ENCODE measurements around the gene ELFN2.

The ELFN2 gene

DNA sequence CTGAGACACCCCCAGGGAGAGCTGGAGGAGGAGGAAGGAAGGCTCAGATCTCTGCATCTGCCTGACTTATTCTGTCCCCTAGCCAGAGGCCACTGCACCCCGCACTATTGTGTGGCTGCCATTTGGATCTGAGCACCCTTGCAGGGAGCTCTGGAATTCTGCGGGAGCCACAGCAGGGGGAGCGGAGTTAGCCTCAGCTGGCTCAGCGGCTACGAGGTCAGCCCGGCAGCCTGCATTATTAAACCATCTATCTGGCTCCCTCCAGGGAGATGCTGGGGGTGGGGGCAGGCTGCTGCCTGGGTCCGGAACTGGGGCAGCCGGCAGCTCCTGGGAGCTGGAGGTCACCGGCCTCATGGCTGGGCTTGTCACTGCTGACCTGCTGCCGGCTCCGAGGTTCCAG lies 6.5 kb upstream of the ELFN2 start:
- ChIA-PET POLR2A (no interaction called here), CTCF (interaction anchor here (0.6 to 1.1 kb wide), 2 partner anchors 10 to 24 kb away, joined by 3 to 5 read pairs; no protein-coding TSS in a partner anchor)
- Histone ChIP-seq H3K4me1 (ENCODE audit: control insufficient read depth, insufficient read depth, low read length) (no peaks in the 10 kb centered on the region), H3K36me3 (ENCODE audit: control insufficient read depth in 2 of 2, insufficient read depth in 1 of 2, low read length in 2 of 2) (no peaks in the 10 kb centered on the region), H3K27ac (ENCODE audit: extremely low read depth, low read depth, low read length) (no peak overlapping the region), H3K4me3 (ENCODE audit: low read depth, low read length) (no peak overlapping the region), H3K9me3 (ENCODE audit: control insufficient read depth, insufficient read depth, low read depth, low read length) (no peaks in the 10 kb centered on the region)
- peak; percentile 45 for TF ChIP-seq ZIC2 (tag by site-specific recombination; IDR thresholded peaks at IDR 0.05)
- no peak for TF ChIP-seq SCRT1 (tag by site-specific recombination; IDR thresholded peaks at IDR 0.05; ENCODE audit: borderline replicate concordance)
- no peak for TF ChIP-seq WT1 (tag by site-specific recombination; IDR thresholded peaks at IDR 0.05)

- no peak overlapping the region for H3K27ac ChIP-seq (ENCODE audit: extremely low read depth, low read depth, low read length)
These were observed 5.4 kb upstream of the ELFN2 start for GRCh38 chr22:37432708-37433054.

GRCh38 chr22:37431801-37432707 lies 4.8 kb upstream of the ELFN2 start:
- no peak overlapping the region for H3K4me3 ChIP-seq (ENCODE audit: low read depth, low read length)
- no peaks in the 10 kb centered on the region for H3K4me1 ChIP-seq (ENCODE audit: control insufficient read depth, insufficient read depth, low read length)
- peak overlapping the region; percentile 10 for H3K27ac ChIP-seq (ENCODE audit: extremely low read depth, low read depth, low read length)
- H3K36me3 ChIP-seq (ENCODE audit: control insufficient read depth in 2 of 2, insufficient read depth in 1 of 2, low read length in 2 of 2) = no peaks in the 10 kb centered on the region
- ChIA-PET CTCF (interaction anchor here (0.6 to 5.4 kb wide), 9 partner anchors 10 to 426 kb away, joined by 3 to 59 read pairs (median 7); no protein-coding TSS in a partner anchor), POLR2A (interaction anchor here (0.6 to 1.7 kb wide), 8 partner anchors 10 to 1062 kb away, joined by 3 to 16 read pairs (median 4); no protein-coding TSS in a partner anchor)
- no peaks in the 10 kb centered on the region for H3K9me3 ChIP-seq (ENCODE audit: control insufficient read depth, insufficient read depth, low read depth, low read length)
- TF ChIP-seq ZNF521 (tag by site-specific recombination; IDR thresholded peaks at IDR 0.05) (no peak), ZNF48 (tag by site-specific recombination; IDR thresholded peaks at IDR 0.05) (no peak), HOXA7 (CRISPR knock-in tag; IDR thresholded peaks at IDR 0.05; ENCODE audit: borderline replicate concordance) (no peak), ZFP69B (tag by site-specific recombination; IDR thresholded peaks at IDR 0.05) (peak; percentile 86), ZNF114 (tag by site-specific recombination; IDR thresholded peaks at IDR 0.05) (no peak), ELK4 (IDR thresholded peaks at IDR 0.05; ENCODE audit: borderline replicate concordance, low read depth, low read length) (no peak), ZBTB21 (tag by site-specific recombination; IDR thresholded peaks at IDR 0.05) (peak; percentile 91)
- TF ChIP-seq, protein P1, sequence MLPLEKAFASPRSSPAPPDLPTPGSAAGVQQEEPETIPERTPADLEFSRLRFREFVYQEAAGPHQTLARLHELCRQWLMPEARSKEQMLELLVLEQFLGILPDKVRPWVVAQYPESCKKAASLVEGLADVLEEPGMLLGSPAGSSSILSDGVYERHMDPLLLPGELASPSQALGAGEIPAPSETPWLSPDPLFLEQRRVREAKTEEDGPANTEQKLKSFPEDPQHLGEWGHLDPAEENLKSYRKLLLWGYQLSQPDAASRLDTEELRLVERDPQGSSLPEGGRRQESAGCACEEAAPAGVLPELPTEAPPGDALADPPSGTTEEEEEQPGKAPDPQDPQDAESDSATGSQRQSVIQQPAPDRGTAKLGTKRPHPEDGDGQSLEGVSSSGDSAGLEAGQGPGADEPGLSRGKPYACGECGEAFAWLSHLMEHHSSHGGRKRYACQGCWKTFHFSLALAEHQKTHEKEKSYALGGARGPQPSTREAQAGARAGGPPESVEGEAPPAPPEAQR (tag by site-specific recombination; IDR thresholded peaks at IDR 0.05) = no peak
- TF ChIP-seq, protein P2, sequence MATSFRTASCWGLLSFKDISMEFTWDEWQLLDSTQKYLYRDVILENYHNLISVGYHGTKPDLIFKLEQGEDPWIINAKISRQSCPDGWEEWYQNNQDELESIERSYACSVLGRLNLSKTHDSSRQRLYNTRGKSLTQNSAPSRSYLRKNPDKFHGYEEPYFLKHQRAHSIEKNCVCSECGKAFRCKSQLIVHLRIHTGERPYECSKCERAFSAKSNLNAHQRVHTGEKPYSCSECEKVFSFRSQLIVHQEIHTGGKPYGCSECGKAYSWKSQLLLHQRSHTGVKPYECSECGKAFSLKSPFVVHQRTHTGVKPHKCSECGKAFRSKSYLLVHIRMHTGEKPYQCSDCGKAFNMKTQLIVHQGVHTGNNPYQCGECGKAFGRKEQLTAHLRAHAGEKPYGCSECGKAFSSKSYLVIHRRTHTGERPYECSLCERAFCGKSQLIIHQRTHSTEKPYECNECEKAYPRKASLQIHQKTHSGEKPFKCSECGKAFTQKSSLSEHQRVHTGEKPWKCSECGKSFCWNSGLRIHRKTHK (tag by site-specific recombination; IDR thresholded peaks at IDR 0.05) = 0 out of 2 replicates have a peak, but pooled peaks have one; percentile 34

More at GRCh38 chr22:37432708-37433054, 5.4 kb upstream of the ELFN2 start:
- Histone ChIP-seq H3K9me3 (ENCODE audit: control insufficient read depth, insufficient read depth, low read depth, low read length) (no peaks in the 10 kb centered on the region), H3K4me3 (ENCODE audit: low read depth, low read length) (no peak overlapping the region), H3K36me3 (ENCODE audit: control insufficient read depth in 2 of 2, insufficient read depth in 1 of 2, low read length in 2 of 2) (no peaks in the 10 kb centered on the region), H3K4me1 (ENCODE audit: control insufficient read depth, insufficient read depth, low read length) (no peaks in the 10 kb centered on the region)
- no peak for TF ChIP-seq GFI1B (tag by site-specific recombination; IDR thresholded peaks at IDR 0.05)
- no peak for TF ChIP-seq ZNF10 (tag by site-specific recombination; IDR thresholded peaks at IDR 0.05)
- TF ChIP-seq HOXC10 (CRISPR knock-in tag; IDR thresholded peaks at IDR 0.05) = no peak
- peak; percentile 97 for TF ChIP-seq SETDB1 (IDR thresholded peaks at IDR 0.05; ENCODE audit: insufficient read length, low read length)
- no peak for TF ChIP-seq ZNF311 (tag by site-specific recombination; IDR thresholded peaks at IDR 0.05; ENCODE audit: borderline replicate concordance)
- no peak for TF ChIP-seq ZBTB8A (tag by site-specific recombination; IDR thresholded peaks at IDR 0.05)
- no peak for TF ChIP-seq ZNF692 (tag by site-specific recombination; IDR thresholded peaks at IDR 0.05)
- TF ChIP-seq ZSCAN5A (tag by site-specific recombination; IDR thresholded peaks at IDR 0.05) = no peak
- no peak for TF ChIP-seq ZNF514 (tag by site-specific recombination; IDR thresholded peaks at IDR 0.05)
- no peak for TF ChIP-seq ZNF701 (tag by site-specific recombination; IDR thresholded peaks at IDR 0.05)
- 0 out of 2 replicates have a peak, but pooled peaks have one; percentile 5 for TF ChIP-seq ZNF184 (tag by site-specific recombination; IDR thresholded peaks at IDR 0.05)
- TF ChIP-seq ZSCAN16 (tag by site-specific recombination; IDR thresholded peaks at IDR 0.05) = no peak
- TF ChIP-seq YY1 (tag by site-specific recombination; IDR thresholded peaks at IDR 0.05) = no peak
- no peak for TF ChIP-seq ZNF660 (tag by site-specific recombination; IDR thresholded peaks at IDR 0.05)
- TF ChIP-seq ZNF423 (tag by site-specific recombination; IDR thresholded peaks at IDR 0.05) = no peak
- 0 out of 2 replicates have a peak, but pooled peaks have one; percentile 1 for TF ChIP-seq RBAK (tag by site-specific recombination; IDR thresholded peaks at IDR 0.05)
- TF ChIP-seq ZNF837 (tag by site-specific recombination; IDR thresholded peaks at IDR 0.05) = no peak
- TF ChIP-seq MEIS1 (CRISPR knock-in tag; IDR thresholded peaks at IDR 0.05; ENCODE audit: borderline replicate concordance) = no peak
- no peak for TF ChIP-seq GLI2 (tag by site-specific recombination; IDR thresholded peaks at IDR 0.05; ENCODE audit: borderline replicate concordance, low read depth)
- TF ChIP-seq ZNF530 (tag by site-specific recombination; IDR thresholded peaks at IDR 0.05; ENCODE audit: low read depth) = no peak
- ChIA-PET CTCF (interaction anchor here (5.4 kb wide), 1 partner anchor 24 kb away, joined by 59 read pairs; no protein-coding TSS in a partner anchor), POLR2A (interaction anchor here (0.6 to 1.7 kb wide), 2 partner anchors 11 to 22 kb away, joined by 3 to 16 read pairs; no protein-coding TSS in a partner anchor)
